GM19043 (cell line): ENCODE measurements around the gene SLC52A3.

Experiments
- ATAC-seq: cut with Tn5 transposase; IDR thresholded peaks from one replicate; pipeline ENCODE4 v1.9.1; 2021; ENCODE audit warnings: low read depth; ENCODE audit not compliant: unreplicated experiment

The SLC52A3 gene

DNA sequence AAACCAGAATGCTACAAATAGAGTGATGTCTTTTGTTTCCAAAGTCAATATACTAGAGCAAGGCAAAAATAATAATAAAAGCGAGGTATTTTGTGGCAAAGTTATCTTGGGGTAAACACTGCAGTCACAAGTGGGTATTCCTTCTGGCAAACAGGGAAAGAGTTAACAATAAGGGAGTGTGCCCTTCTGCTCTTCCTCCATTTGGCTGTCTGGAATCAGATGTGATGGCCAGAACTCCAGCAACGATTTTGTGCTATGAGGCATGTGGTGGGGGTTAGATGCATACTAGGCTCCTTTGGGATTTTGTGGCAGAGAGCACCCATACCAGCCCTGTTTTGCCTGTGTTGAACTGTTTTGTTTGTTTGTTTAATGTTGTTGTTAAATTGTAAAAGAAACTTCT lies 2.4 kb upstream of the SLC52A3 start:
- ATAC-seq: no peak

DNA sequence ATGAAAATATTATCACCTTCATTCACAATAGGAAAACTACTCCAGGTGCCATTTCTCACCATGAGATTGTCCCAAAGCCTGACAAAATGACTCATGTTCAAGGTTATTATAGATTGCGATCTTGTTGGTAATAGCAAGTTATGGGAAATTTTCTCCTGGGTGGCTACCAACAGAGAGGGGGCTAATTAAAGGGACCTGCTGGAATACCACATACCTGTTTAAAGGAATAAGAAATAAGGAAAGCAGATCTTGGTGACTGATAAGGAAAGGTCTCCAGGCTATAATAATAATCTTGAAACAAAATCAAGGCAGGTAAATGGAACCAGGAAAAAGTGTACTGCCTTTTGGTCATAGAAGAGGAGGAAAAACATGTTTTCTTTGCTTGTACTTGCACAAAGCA lies 1.4 kb downstream of the SLC52A3 start:
- ATAC-seq: no peak

DNA sequence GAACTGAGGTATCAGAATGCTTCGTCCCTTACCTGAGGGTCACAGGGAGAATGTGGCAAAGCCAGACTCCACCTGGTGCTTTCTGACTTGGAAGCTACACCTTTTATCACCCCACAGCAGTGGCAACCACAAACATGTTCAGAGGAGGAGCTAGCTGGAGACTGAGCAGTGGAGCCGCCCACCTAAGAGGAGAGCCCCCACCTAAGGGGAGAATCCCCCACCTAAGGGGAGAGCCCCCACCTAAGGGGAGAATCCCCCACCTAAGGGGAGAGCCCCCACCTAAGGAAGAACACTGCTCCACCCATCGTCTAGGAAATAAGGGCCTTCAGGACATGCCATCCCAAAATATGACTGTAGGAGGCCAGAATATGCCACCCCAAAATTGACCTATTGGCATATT lies 4.0 kb downstream of the SLC52A3 start:
- ATAC-seq: no peak

DNA sequence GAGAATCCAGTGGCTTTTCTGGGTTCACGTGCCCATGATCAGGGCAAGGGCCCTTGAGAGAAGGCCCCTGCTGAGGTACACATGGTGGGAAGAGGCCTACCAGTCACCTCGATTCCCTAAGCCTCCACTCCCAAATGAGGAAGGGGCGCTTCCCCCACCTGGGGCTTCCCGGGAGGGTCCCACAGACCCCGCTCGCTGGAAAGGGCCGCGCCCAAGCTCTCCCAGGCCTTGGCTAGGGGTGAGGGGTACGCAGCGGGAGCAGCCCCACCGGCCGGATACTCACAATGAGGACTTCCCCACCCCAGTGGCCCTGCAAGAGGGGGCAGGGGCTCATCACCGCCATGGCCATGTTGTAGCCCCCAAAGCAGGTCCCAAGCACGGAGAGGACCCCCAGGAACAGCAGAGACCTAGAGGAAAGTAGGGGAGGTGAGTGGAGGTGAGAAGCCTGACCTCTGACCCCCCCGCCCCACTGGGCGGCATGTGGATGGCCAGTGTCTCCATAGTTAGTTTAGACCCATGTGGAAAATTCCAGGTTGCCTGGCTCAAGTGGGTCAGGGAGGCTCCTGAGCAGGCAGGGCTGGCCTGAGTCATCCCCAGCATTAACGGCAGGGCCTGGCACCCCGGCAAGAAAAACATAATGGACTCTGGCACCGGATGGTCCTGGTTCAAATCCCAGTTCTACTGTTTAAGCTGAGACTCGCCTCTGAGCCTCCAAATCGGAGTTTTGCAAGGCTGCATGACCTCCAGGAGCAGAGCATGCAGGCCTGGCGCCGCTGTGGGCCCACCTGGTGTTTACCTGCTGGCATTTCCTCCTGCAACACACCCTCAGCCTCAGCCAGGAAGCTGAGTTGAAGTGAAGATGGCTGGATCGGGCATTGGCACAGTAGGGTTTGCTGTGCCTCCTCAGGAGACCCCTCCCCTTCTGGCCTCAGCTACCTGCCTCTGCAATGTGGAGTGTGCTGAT lies 6.6 kb downstream of the SLC52A3 start:
- ATAC-seq: no peak

DNA sequence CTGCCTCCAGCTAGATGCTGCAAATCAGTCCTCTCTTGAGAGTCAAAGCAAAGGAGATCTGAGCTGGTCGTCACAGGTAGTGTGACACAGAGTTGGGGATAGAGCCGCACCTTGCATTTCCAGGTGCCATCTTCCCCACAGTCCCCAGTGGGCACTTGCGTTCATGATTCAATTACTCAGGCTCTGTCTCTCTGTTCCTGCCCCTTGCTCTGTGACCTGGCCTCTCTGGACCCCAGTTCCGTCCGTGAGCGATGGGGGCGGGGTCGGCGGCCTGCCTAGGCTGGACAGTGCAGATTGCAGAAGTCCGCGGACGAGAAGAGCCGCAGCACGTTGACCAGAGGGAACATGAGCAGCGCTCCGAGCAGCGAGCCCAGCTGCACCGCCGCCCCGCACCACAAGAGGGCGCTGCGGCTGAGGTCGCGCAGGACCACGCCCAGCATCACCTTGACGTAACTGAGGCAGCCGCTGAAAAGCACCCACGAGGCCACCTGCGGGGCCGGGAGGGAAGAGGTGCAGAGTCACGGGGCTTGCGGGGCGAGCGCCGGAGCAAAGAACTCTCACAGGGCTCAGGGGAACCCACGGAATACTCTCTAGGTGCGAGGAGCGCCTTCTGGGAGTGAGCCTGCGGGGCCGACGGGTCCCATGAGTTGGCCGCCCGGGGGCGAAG lies 7.4 kb downstream of the SLC52A3 start:
- no peak for ATAC-seq

DNA sequence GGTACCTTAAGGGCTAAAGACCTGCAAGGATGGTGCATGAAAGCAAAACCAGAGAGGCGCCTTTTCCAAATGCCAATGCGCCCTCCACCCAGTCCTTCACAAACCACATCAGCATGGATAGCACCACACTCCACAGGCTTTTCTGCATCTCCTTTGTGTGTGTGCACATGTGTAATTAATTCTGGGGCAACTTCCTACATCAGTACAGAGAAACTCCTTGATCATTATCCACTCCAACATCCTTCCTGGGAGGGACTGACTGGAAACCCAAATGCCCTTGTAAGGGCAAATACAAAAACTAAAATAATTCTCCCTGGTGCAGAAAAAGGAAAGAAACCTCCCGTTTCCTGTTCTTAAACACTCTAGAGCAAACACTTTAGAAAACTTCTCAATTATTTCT lies 10.8 kb downstream of the SLC52A3 start:
- ATAC-seq: no peak

DNA sequence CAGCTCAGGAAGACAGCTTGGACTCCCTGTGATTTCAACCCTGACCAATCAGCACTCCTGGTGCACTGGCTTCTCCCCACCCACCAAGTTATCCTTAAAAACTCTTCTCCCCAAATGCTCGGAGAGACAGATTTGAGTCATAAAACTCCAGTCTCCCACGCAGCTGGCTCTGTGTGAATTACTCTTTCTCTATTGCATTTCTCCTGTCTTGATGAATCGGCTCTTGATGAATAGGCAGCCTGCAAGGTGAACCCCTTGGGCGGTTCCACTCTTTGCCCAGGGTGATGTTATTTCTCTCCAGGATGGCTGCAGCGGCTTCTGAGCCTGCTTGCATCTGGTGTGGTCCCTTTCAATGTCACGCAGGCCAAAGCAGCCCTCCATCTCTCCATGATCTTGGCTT lies 12.4 kb downstream of the SLC52A3 start:
- ATAC-seq: no peak

DNA sequence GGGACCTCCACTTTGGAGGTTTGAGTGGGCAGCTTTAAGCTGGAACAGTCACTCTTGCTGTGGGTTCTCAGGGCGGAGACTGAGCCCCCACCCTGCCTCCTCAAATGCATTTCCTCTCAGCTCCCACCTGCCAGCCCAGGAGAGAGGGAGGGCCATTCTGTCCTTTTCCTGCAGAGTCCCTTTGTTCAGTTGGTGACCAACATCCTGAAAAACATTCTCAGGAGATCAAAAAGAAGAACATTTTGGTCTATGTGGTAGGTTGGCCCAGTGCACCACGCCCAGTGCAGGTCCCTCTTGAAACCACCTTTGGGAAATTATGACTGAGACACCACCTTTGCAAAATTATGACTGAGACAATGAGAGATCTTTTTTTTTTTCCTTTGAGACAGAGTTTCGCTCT lies 13.4 kb downstream of the SLC52A3 start:
- ATAC-seq: no peak

DNA sequence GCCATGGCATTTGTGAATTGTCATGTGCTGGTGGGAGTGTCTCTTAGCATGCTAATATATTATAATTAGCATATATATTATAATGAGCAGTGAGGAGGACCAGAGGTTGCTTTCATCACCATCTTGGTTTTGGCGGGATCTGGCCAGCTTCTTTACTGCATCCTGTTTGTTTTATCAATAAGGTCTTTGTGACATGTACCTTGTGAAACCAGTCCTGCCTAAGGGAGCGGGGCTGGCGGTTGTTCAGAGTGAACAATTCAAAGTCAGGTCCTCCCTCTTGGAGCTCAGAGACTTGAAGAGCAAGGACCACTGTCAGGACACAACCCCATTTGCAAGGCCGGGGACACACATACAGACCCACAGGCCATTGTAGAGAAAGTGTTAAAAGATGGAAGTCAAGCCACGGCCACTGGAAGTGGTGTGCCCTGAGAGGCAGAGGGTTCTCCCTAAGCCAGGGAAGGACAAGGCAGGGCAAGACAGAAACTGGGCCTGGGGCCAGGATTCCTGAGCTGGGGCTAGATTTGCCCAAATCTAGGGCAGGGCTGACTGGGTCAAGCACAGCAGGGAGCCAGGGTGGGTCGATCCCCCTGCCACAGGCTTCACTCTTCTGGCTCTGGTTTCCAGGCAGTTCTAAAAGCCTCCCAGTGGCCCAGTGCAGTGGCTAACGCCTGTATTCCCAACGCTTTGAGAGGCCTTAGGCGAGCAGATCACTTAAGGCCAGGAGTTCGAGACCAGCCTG lies 14.2 kb downstream of the SLC52A3 start:
- ATAC-seq: no peak

DNA sequence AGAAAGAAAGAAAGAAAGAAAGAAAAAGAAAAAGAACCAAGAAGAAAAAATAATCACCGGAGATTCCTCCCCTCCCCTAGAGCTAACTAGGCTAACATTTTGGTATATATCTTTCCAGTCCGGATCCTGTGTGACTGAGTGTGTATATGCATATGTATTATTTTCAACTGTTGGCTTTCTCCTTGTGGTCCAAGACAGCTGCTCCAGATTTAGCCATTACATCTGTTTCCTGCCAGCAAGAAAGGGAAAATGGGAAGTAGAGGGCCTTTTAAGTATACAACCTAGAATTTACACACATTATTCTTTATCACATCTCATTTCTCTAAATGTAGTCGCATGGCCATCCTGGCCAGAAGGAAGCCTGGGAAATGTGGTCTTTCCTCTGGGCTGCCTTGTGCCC lies 15.2 kb downstream of the SLC52A3 start:
- no peak for ATAC-seq

DNA sequence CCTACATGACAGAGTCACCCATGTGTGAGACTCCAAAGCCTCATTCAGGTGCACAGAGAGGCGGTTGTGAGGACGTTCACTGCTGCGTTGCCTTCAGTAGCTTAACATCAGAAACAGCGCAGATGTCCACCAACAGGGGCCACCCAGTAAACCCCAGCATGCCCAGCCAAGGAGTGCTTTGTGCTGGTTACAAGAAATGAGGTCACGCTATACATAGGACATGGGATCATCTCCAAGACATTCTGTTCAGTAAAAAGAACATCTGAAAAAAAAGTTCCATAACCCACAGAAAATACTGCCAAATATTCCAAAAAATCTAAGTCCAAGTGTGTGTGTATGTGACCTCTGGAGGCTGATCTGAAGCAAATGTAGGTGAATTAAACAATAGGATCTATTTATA lies 16.0 kb downstream of the SLC52A3 start:
- ATAC-seq: no peak

DNA sequence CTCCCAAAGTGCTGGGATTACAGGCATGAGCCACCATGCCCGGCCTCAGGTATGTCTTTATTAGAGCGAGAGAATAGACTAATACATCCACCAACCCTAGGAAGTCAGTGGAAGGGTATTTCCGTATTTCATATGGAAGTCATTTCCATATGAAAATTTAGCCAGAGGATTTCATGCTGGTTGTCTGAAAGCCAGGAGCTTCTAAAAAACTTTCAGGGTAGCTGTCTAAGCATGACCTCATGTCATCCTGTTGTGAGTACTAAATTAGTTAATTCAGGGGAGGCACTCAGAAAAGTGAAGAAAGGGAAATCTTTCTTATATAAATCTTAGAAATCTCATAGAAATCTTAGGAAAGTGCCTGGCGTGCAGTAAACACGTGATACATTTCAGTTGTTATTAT lies 16.5 kb downstream of the SLC52A3 start:
- no peak for ATAC-seq

DNA sequence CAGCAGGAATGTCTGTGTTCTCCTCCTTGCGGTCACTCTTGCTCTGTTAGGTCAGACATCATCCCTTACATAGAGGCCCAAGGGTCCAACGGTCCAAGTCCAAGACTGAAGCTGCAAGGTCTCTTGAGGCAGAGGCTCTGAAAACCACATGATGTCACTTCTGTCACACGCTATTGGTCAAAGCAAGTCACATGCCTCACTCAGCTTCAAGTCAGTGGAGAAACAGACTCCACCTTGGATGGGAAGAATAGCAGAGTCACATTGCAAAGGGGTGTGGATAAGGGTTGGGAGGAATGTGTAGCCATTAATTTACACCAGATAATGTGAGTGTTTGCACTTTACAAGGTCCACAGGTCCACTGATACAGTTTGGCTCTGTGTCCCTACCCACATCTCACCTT lies 17.5 kb downstream of the SLC52A3 start:
- ATAC-seq: no peak

DNA sequence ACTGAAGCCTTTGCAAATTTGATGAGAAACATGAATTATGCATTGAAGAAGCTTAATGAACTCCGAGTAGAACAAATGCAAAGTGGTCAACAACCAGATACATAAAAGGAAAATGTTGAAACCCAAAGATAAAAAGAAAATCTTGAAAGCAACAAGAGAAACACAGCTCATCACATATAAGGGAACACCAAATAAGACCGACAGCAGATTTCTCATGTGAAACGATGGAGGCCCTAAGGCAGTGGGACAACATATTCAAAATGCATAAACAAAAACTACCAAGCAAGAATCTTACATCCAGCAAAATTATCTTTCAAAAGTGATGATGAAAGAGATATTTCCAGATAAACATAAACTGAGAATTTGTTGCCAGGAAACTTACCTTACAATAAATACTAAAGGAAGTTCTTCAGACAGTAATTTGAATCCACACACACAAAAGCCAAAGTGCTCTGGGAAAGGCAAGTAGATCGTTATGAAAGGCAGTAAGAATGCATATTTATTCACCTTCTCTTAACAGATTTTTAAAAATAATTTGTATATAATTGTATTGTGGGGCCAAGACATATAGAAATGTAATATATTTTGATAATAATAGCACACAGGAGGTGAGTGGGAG lies 22.5 kb downstream of the SLC52A3 start:
- ATAC-seq: no peak

DNA sequence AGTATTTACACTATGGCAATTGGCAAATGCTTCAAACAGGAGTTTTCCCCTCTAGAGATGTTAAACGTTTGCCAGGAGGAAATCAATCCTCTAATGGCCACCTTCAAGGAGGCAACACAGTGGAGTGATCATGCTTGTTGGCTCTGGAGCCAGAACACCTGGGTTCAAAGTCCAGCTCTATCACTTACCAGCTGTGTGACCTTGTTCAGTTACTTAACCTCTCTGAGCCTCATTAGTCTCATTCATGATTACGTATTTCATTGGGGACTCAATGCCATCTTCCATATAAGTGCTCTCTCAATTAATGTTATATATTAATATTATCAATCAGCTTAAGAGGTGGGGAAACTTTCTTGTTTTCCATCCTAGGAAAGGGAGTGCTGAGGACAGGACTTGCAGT lies 26.1 kb downstream of the SLC52A3 start:
- ATAC-seq: no peak

DNA sequence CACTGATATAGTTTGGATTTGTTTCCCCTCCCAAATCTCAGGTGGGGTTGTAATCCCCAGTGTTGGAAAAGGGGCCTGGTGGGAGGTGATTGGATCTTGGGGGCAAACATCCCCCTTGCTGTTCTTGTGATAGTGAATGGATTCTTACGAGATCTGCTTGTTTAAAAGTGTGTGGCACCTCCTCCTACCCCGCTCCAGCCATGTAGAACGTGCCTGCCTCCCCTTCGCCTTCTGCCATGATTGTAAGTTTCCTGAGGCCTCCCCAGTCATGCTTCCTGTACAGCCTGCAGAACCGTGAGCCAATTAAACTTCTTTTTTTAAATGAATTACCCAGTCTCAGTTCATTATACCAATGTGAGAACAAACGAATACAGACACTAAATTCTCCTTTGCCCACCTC lies 26.7 kb downstream of the SLC52A3 start:
- ATAC-seq: no peak

DNA sequence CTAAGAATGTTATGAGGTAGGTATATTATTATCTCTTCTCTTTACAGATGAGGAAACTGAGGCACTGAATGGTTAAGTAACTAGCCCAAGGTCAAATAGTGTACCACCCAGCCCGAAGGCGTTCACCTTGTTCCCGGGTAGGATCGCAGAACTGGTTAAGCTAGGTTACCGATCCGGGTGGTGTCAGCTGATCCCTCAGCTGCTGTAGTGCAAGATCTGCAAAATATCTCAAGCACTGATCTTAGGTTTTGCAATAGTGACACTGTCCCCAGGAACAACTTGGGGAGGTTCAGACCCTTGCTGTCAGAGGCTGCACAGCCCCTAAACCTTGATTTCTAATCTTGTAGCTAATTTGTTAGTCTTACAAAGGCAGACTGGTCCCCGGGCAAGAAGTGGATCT lies 28.1 kb downstream of the SLC52A3 start:
- no peak for ATAC-seq

DNA sequence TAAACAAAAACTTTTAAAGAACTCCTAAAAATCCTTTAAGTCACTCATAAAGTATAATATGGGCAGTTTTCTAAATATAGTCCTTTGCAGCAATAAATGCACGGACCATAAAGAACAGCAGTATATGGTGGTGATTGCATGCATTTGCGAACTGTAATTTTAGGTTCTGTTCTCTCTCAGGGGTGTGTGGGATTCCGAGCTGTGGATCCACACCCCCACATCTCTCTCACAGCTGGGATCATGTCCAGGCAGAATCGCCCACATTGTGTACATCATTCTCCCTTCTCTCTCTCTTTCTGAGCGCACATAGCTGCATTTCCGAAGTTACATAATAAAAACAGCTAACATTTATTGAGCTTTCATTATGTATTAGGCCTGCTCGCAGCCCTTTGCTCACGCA lies 28.6 kb downstream of the SLC52A3 start:
- no peak for ATAC-seq

DNA sequence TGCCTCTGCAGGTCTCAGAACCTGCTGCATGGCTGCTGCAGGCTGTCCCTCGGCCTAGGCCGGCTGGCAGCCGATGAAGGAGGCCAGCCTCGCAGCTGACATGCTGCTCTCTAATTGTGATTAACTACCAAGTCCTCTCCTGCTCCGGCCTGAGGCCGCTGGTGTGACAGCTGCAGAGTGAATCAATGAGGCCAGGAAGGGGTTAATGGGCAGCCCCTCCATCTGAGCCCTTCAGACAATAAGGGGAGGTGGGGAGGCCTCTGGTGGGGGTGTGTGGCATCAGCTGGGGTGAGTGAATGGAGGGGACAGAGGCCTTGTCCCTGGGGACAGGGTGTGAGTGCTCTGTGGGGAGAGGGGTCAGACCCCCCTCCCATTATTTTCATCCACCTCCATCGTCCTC lies 34.4 kb downstream of the SLC52A3 start:
- no peak for ATAC-seq

DNA sequence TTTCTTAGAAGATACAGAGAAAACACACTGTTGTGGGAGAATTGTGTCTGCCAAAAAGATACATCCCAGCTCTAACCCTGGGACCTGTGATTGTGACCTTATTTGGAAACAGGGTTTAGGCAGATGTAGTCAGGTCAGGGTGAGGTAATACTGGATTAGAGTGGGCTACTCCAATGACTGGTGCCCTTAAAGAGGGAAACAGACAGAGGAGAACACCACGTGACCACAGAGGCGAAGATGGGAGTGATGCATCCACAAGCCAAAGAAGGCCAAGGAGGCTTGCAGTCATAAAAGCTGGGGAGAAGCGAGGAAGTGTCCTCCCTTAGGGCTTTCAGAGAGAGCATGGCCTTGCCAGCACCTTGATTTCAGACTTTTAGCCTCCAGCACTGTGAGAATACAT lies 35.6 kb downstream of the SLC52A3 start:
- ATAC-seq: no peak
